Activated gamma-delta T cell treated with anti-CD3 and anti-CD28 coated beads, Interleukin-2, amount 50 U/mL, for 16 hours (primary cell): Measurements from ENCODE around the gene IQCM.

Source experiments
- DNase-seq: peaks from one replicate; pipeline ENCODE4 v3.0.0-alpha.2; 2020; ENCODE audit warnings: low read depth

Gene IQCM

GRCh38 chr4:149768477-149768876 is 47.2 kb downstream of the IQCM start:
- no peak for DNase-seq

- no peak for DNase-seq
These were observed 49.5 kb downstream of the IQCM start for GRCh38 chr4:149766135-149766534.

- DNase-seq = no peak
These were observed 50.0 kb downstream of the IQCM start for GRCh38 chr4:149765630-149766029.

GRCh38 chr4:149755969-149756368 is 59.7 kb downstream of the IQCM start:
- DNase-seq = no peak

GRCh38 chr4:149754526-149754925 is 61.1 kb downstream of the IQCM start:
- DNase-seq = no peak

- DNase-seq = no peak
These were observed 62.9 kb downstream of the IQCM start for GRCh38 chr4:149752729-149753128.

GRCh38 chr4:149751174-149751573 is 64.5 kb downstream of the IQCM start:
- DNase-seq = no peak

GRCh38 chr4:149749784-149750183 is 65.9 kb downstream of the IQCM start:
- DNase-seq = no peak

GRCh38 chr4:149747646-149748045 is 68.0 kb downstream of the IQCM start:
- no peak for DNase-seq

GRCh38 chr4:149746276-149746675 is 69.4 kb downstream of the IQCM start:
- no peak for DNase-seq

- no peak for DNase-seq
These were observed 74.3 kb downstream of the IQCM start for GRCh38 chr4:149741186-149741831.

GRCh38 chr4:149738156-149738555 is 77.5 kb downstream of the IQCM start:
- no peak for DNase-seq

- no peak for DNase-seq
These were observed 79.8 kb downstream of the IQCM start for GRCh38 chr4:149735796-149736195.

GRCh38 chr4:149728444-149728843 is 87.2 kb downstream of the IQCM start:
- DNase-seq = no peak

GRCh38 chr4:149727663-149728062 is 88.0 kb downstream of the IQCM start:
- no peak for DNase-seq

GRCh38 chr4:149723065-149723464 is 92.6 kb downstream of the IQCM start:
- DNase-seq = no peak

- DNase-seq = no peak
These were observed 95.8 kb downstream of the IQCM start for GRCh38 chr4:149719806-149720205.

GRCh38 chr4:149719357-149719756 is 96.3 kb downstream of the IQCM start:
- DNase-seq = no peak

GRCh38 chr4:149718500-149718899 is 97.1 kb downstream of the IQCM start:
- DNase-seq = no peak

GRCh38 chr4:149716728-149717127 is 98.9 kb downstream of the IQCM start:
- DNase-seq = no peak

- no peak for DNase-seq
These were observed 99.6 kb downstream of the IQCM start for GRCh38 chr4:149715822-149716585.

GRCh38 chr4:149713031-149713430 is 102.6 kb downstream of the IQCM start:
- no peak for DNase-seq

GRCh38 chr4:149711593-149712365 is 103.9 kb downstream of the IQCM start:
- DNase-seq = no peak
